ENCODE data around the gene SDCCAG8.

Gene SDCCAG8

DNA sequence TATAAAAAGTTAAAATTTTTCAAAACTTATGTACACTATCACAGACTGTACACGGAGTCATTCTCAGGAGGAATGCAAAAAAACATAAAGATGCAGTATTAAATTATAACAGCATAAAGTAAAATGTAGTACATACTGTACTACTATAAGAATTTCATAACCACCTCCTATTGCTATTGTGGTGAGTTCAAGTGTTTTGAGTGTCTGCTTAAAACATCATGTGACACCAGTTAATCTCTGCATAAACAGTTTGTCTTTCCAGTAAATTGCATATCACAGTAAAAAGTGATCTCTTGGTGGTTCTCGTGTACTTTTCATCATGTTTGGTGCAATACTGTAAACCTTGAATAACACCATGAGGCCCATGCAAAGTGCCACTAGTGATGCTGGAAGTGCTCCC is 45.2 kb downstream of the SDCCAG8 start:
- ChIA-PET CTCF (no interaction called here), POLR2A (no interaction called here)
- TF ChIP-seq LEF1 (IDR thresholded peaks at IDR 0.05; ENCODE audit: borderline replicate concordance) (no peak), FOXM1 (IDR thresholded peaks at IDR 0.05; ENCODE audit: borderline replicate concordance) (no peak), SP1 (IDR thresholded peaks at IDR 0.05) (no peak), ZNF384 (IDR thresholded peaks at IDR 0.05) (no peak), HDGF (IDR thresholded peaks at IDR 0.05; ENCODE audit: borderline replicate concordance) (no peak), FOXK2 (IDR thresholded peaks at IDR 0.05) (no peak), ARNT (IDR thresholded peaks at IDR 0.05) (no peak), CTBP1 (IDR thresholded peaks at IDR 0.05; ENCODE audit: borderline replicate concordance) (no peak), ELF4 (IDR thresholded peaks at IDR 0.05) (no peak), SUZ12 (IDR thresholded peaks at IDR 0.05) (no peak), FOXA1 (IDR thresholded peaks at IDR 0.05) (no peak)
- DNase-seq (ENCODE audit: extremely low spot score): no peak

DNA sequence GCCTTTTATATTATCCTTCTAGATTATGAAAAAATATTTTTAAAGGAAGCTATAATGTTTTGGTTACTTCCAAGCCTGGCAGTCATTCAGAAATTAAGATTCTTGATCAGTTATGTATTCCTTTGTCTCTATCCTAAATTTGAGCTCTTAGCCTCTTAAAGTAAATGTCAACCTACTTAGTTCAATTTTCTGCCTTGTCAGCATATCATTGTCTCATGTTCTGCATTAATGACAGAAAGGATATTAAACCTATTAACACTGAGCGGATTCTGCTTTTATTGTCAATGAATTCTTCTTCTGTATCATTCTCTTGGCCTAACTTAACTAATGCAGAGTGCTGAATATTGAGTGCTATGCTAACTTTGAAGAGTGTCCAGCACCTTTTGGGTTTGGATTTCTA is 56.0 kb downstream of the SDCCAG8 start:
- ChIA-PET CTCF (interaction anchor here (0.6 kb wide), 2 partner anchors 466 to 1176 kb away, joined by 3 read pairs; no protein-coding TSS in a partner anchor), POLR2A (no interaction called here)
- DNase-seq (ENCODE audit: extremely low spot score): no peak
- TF ChIP-seq FOXM1 (IDR thresholded peaks at IDR 0.05; ENCODE audit: borderline replicate concordance): no peak
- TF ChIP-seq, protein P1, sequence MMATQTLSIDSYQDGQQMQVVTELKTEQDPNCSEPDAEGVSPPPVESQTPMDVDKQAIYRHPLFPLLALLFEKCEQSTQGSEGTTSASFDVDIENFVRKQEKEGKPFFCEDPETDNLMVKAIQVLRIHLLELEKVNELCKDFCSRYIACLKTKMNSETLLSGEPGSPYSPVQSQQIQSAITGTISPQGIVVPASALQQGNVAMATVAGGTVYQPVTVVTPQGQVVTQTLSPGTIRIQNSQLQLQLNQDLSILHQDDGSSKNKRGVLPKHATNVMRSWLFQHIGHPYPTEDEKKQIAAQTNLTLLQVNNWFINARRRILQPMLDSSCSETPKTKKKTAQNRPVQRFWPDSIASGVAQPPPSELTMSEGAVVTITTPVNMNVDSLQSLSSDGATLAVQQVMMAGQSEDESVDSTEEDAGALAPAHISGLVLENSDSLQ (IDR thresholded peaks at IDR 0.05): no peak
- TF ChIP-seq SP1 (IDR thresholded peaks at IDR 0.05): no peak
- TF ChIP-seq NFRKB (IDR thresholded peaks at IDR 0.05): no peak
- no peak for TF ChIP-seq FOXK2 (IDR thresholded peaks at IDR 0.05)
- TF ChIP-seq LEF1 (IDR thresholded peaks at IDR 0.05; ENCODE audit: borderline replicate concordance): no peak
- no peak for TF ChIP-seq TARDBP (IDR thresholded peaks at IDR 0.05)
- TF ChIP-seq CTBP1 (IDR thresholded peaks at IDR 0.05; ENCODE audit: borderline replicate concordance): no peak
- TF ChIP-seq SUZ12 (IDR thresholded peaks at IDR 0.05): no peak

DNA sequence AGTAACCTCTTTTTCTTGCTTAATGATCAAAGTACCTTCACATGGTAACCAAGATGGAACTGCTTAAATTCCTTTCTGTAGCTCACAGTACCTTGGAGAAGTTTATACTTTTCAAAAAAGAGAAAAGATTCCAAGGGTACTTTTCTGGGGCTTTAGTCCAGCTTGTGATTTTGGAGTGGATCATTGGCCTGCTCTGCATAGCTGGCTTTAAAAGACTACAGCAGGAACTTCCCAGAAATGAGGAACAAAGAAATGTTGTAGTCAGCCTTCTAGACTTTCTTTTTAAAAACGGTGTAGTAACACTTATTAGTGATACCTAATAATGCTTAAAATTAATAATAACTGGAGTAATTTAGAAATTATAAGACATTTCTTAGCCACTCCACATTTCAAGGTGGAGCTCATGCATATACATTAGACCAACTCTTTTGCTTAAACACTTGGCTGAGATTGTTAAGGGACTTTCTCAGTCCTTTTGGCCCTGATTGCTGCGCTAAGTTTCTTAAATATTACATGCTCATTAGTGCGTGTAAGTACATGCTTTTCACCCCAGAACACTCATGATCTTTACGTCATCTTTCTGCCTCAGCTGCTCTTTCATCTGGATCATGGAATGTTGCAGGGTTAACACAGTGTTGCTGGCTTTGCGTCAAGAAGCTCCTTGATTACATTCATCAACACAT is 57.3 kb downstream of the SDCCAG8 start:
- DNase-seq (ENCODE audit: extremely low spot score): no peak
- TF ChIP-seq FOXK2 (IDR thresholded peaks at IDR 0.05): no peak
- TF ChIP-seq, protein P1 (IDR thresholded peaks at IDR 0.05): no peak
- no peak for TF ChIP-seq SUZ12 (IDR thresholded peaks at IDR 0.05)
- TF ChIP-seq NFRKB (IDR thresholded peaks at IDR 0.05): no peak
- no peak for TF ChIP-seq FOXM1 (IDR thresholded peaks at IDR 0.05; ENCODE audit: borderline replicate concordance)
- no peak for TF ChIP-seq ARNT (IDR thresholded peaks at IDR 0.05)
- no peak for TF ChIP-seq BHLHE40 (IDR thresholded peaks at IDR 0.05; ENCODE audit: borderline replicate concordance)
- TF ChIP-seq ELF4 (IDR thresholded peaks at IDR 0.05): no peak
- TF ChIP-seq SP1 (IDR thresholded peaks at IDR 0.05): no peak
- TF ChIP-seq CTBP1 (IDR thresholded peaks at IDR 0.05; ENCODE audit: borderline replicate concordance): no peak
- no peak for TF ChIP-seq FOXA1 (IDR thresholded peaks at IDR 0.05)
- no peak for TF ChIP-seq L3MBTL2 (conservative IDR thresholded peaks at IDR 0.05)
- TF ChIP-seq HDGF (IDR thresholded peaks at IDR 0.05; ENCODE audit: borderline replicate concordance): no peak
- TF ChIP-seq TARDBP (IDR thresholded peaks at IDR 0.05): no peak
- TF ChIP-seq LEF1 (IDR thresholded peaks at IDR 0.05; ENCODE audit: borderline replicate concordance): no peak
- TF ChIP-seq ZNF384 (IDR thresholded peaks at IDR 0.05): no peak
- CTCF ChIA-PET: no interaction called here
- POLR2A ChIA-PET: interaction anchor here (0.9 kb wide), 1 partner anchor 57 kb away, joined by 4 read pairs; the partner anchor contains the start of gene SDCCAG8

DNA sequence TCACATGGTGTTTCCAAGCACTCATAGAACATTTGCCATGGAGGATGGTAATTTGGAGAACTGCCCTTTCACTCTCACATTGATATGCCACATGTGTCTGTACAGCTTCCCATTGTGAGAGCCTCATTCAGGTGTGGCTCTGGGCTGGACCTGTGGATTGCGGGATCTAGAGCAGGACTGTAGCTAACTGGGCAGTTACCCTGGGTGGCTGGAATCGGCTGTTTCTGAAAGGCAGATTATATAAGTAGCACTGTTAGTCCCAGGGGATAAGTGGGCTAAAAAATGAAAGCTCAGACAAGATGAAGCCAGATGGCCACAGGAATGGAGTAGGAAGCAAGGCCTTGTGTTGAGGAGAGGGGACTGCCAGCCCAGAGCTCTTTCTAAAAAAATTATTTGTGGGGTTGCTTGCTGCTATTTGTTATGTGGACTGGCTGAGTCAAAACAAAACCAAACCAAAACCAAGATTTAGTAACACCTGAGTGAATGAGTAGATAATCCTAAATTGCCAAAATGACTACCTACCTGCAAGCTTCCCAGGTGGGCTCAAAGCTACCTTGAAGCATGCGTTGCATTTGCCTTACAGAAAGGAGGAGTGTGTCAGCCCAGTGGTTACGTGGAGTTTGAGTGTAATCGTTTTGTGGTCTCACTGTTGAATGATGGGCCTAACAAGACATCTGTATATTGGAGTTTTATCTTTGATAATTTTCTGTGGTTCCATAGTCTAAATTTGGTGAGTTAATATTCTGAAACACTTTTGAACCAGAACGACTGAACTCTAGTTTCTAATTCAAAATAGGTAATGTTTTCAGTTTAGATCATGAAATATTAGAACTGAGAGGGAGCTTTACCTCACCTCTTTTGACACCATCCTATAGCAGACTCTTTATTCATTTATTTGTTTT is 58.0 kb downstream of the SDCCAG8 start:
- DNase-seq (ENCODE audit: extremely low spot score): no peak
- CTCF ChIA-PET: no interaction called here
- POLR2A ChIA-PET: interaction anchor here (0.9 kb wide), 1 partner anchor 58 kb away, joined by 4 read pairs; the partner anchor contains the start of gene SDCCAG8
- no peak for TF ChIP-seq ELF4 (IDR thresholded peaks at IDR 0.05)
- no peak for TF ChIP-seq SUZ12 (IDR thresholded peaks at IDR 0.05)
- no peak for TF ChIP-seq BHLHE40 (IDR thresholded peaks at IDR 0.05; ENCODE audit: borderline replicate concordance)
- no peak for TF ChIP-seq NFRKB (IDR thresholded peaks at IDR 0.05)
- TF ChIP-seq HDGF (IDR thresholded peaks at IDR 0.05; ENCODE audit: borderline replicate concordance): no peak
- no peak for TF ChIP-seq SP1 (IDR thresholded peaks at IDR 0.05)
- no peak for TF ChIP-seq FOXK2 (IDR thresholded peaks at IDR 0.05)
- no peak for TF ChIP-seq CTBP1 (IDR thresholded peaks at IDR 0.05; ENCODE audit: borderline replicate concordance)
- TF ChIP-seq FOXM1 (IDR thresholded peaks at IDR 0.05; ENCODE audit: borderline replicate concordance): no peak
- TF ChIP-seq ZNF384 (IDR thresholded peaks at IDR 0.05): no peak
- TF ChIP-seq, protein P1 (IDR thresholded peaks at IDR 0.05): no peak
- no peak for TF ChIP-seq L3MBTL2 (conservative IDR thresholded peaks at IDR 0.05)
- no peak for TF ChIP-seq TARDBP (IDR thresholded peaks at IDR 0.05)
- no peak for TF ChIP-seq ARNT (IDR thresholded peaks at IDR 0.05)
- no peak for TF ChIP-seq FOXA1 (IDR thresholded peaks at IDR 0.05)

DNA sequence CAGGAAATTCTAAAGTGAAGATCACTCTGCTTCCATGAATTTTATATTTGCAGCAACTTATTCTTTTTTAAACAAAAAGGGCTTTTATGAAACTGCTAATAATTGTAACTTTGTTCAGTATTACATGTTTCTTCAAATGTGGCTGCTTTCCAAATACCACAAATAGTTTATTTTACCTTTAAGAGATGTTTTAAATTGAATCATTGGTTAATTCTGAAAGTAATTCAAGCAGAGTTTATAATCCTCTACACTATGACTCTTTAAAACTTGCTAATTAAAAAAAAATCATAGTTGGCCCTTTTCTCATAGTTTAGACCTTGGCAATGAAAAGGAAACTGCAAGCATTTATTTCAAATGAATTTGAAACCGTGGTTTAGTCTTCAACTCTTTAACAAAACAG is 59.6 kb downstream of the SDCCAG8 start:
- DNase-seq (ENCODE audit: extremely low spot score): no peak
- TF ChIP-seq SP1 (IDR thresholded peaks at IDR 0.05): no peak
- TF ChIP-seq CTBP1 (IDR thresholded peaks at IDR 0.05; ENCODE audit: borderline replicate concordance): no peak
- POLR2A ChIA-PET: no interaction called here
- CTCF ChIA-PET: no interaction called here
